ENCODE data around the gene GNAI2. TPM values are rescaled to one million over a fixed set of nuclear protein-coding genes. Genes with fewer than 3 reads are reported as not detected.

GNAI2 gene
- total RNA-seq, 1 donor from 2014 or later = 176 TPM

- H3K27me3 Mint-ChIP-seq (ENCODE audit: low read depth) = peaks cover 17% of the 10 kb centered on the region
- H3K4me3 Mint-ChIP-seq = peak overlapping the region; percentile 56
- no peak for DNase-seq (ENCODE audit: low read depth, low spot score)
- peak overlapping the region; percentile 28 for H3K27ac Mint-ChIP-seq (ENCODE audit: unreplicated experiment)
- H3K36me3 Mint-ChIP-seq (ENCODE audit: low read depth) = no peaks in the 10 kb centered on the region
- TF ChIP-seq CTCF (conservative IDR thresholded peaks at IDR 0.05) = no peak
- H3K4me1 Mint-ChIP-seq = peaks cover 50% of the 10 kb centered on the region
- no peaks in the 10 kb centered on the region for H3K9me3 Mint-ChIP-seq
Observed at GRCh38 chr3:50229490-50229889, 6.5 kb upstream of the GNAI2 start.

- DNase-seq (ENCODE audit: low read depth, low spot score) = no peak
- Mint-ChIP-seq H3K27me3 (ENCODE audit: low read depth) (peaks cover 12% of the 10 kb centered on the region), H3K27ac (ENCODE audit: unreplicated experiment) (peak overlapping the region; percentile 57), H3K4me1 (peaks cover 50% of the 10 kb centered on the region), H3K36me3 (ENCODE audit: low read depth) (no peaks in the 10 kb centered on the region), H3K9me3 (no peaks in the 10 kb centered on the region), H3K4me3 (peak overlapping the region; percentile 50)
- no peak for TF ChIP-seq CTCF (conservative IDR thresholded peaks at IDR 0.05)
Observed at GRCh38 chr3:50230104-50230793, 5.8 kb upstream of the GNAI2 start.

- Mint-ChIP-seq H3K27ac (ENCODE audit: unreplicated experiment) (peak overlapping the region; percentile 13), H3K27me3 (ENCODE audit: low read depth) (peaks cover 10% of the 10 kb centered on the region), H3K36me3 (ENCODE audit: low read depth) (no peaks in the 10 kb centered on the region), H3K4me1 (peaks cover 54% of the 10 kb centered on the region), H3K9me3 (no peaks in the 10 kb centered on the region), H3K4me3 (peak overlapping the region; percentile 50)
- no peak for DNase-seq (ENCODE audit: low read depth, low spot score)
- TF ChIP-seq CTCF (conservative IDR thresholded peaks at IDR 0.05) = no peak
Observed at GRCh38 chr3:50230794-50231125, 5.2 kb upstream of the GNAI2 start.

- no peak for DNase-seq (ENCODE audit: low read depth, low spot score)
- Mint-ChIP-seq H3K36me3 (ENCODE audit: low read depth) (no peaks in the 10 kb centered on the region), H3K27ac (ENCODE audit: unreplicated experiment) (no peak overlapping the region)
Observed at GRCh38 chr3:50231581-50231980, 4.4 kb upstream of the GNAI2 start.

GRCh38 chr3:50232303-50232702 lies 3.7 kb upstream of the GNAI2 start:
- no peaks in the 10 kb centered on the region for H3K9me3 Mint-ChIP-seq
- H3K27ac Mint-ChIP-seq (ENCODE audit: unreplicated experiment) = no peak overlapping the region
- no peaks in the 10 kb centered on the region for H3K36me3 Mint-ChIP-seq (ENCODE audit: low read depth)
- H3K4me1 Mint-ChIP-seq = peaks cover 57% of the 10 kb centered on the region
- no peak for DNase-seq (ENCODE audit: low read depth, low spot score)
- H3K27me3 Mint-ChIP-seq (ENCODE audit: low read depth) = peaks cover 3% of the 10 kb centered on the region
- TF ChIP-seq CTCF (conservative IDR thresholded peaks at IDR 0.05) = no peak
- H3K4me3 Mint-ChIP-seq = peak overlapping the region; percentile 86

More at GRCh38 chr3:50231581-50231980, 4.4 kb upstream of the GNAI2 start:
- peak overlapping the region; percentile 50 for H3K4me3 Mint-ChIP-seq
- no peak for TF ChIP-seq CTCF (conservative IDR thresholded peaks at IDR 0.05)
- H3K4me1 Mint-ChIP-seq = peaks cover 54% of the 10 kb centered on the region
- H3K27me3 Mint-ChIP-seq (ENCODE audit: low read depth) = peaks cover 7% of the 10 kb centered on the region
- H3K9me3 Mint-ChIP-seq = no peaks in the 10 kb centered on the region

All from neural crest cell (in vitro differentiated cells).